ENCODE measurements around the gene GNAZ. TPM values are rescaled to one million over a fixed set of nuclear protein-coding genes. Genes with fewer than 3 reads are reported as not detected.

Gene GNAZ
- total RNA-seq, 1 experiment from 2014 or later: 6.0 TPM

- no peak for DNase-seq
- BruUV-seq (replicated peaks): no TSS peak
- no peak overlapping the region for H3K4me3 Mint-ChIP-seq (ENCODE audit: low read depth, unreplicated experiment)
- CTCF ChIA-PET: interaction anchor here (0.7 to 2.9 kb wide), 3 partner anchors 163 to 546 kb away, joined by 3 to 12 read pairs (median 7); no protein-coding TSS in a partner anchor
- no peaks in the 10 kb centered on the region for H3K4me1 Mint-ChIP-seq (ENCODE audit: low read depth, unreplicated experiment)
- intact Hi-C loops (cut with micrococcal nuclease; ENCODE audit: unreplicated experiment): loop anchor here (10.0 kb wide), 1 partner anchor 268 kb away; no protein-coding TSS in a partner anchor
- TF ChIP-seq CTCF (IDR thresholded peaks at IDR 0.05; ENCODE audit: unreplicated experiment): no peak
- H3K9me3 Mint-ChIP-seq (ENCODE audit: low read depth, unreplicated experiment): no peaks in the 10 kb centered on the region
- H3K27ac Mint-ChIP-seq (ENCODE audit: unreplicated experiment): no peak overlapping the region
- H3K27me3 Mint-ChIP-seq (ENCODE audit: unreplicated experiment): no peaks in the 10 kb centered on the region
- no peaks in the 10 kb centered on the region for H3K36me3 Mint-ChIP-seq (ENCODE audit: insufficient read depth, unreplicated experiment)
These were observed 52.1 kb downstream of the GNAZ start for GRCh38 chr22:23122216-23122957.

- intact Hi-C loops (cut with micrococcal nuclease; ENCODE audit: unreplicated experiment): loop anchor here (10.0 kb wide), 1 partner anchor 268 kb away; no protein-coding TSS in a partner anchor
- Mint-ChIP-seq H3K4me3 (ENCODE audit: low read depth, unreplicated experiment) (no peak overlapping the region), H3K27ac (ENCODE audit: unreplicated experiment) (no peak overlapping the region), H3K4me1 (ENCODE audit: low read depth, unreplicated experiment) (no peaks in the 10 kb centered on the region), H3K27me3 (ENCODE audit: unreplicated experiment) (no peaks in the 10 kb centered on the region), H3K36me3 (ENCODE audit: insufficient read depth, unreplicated experiment) (no peaks in the 10 kb centered on the region), H3K9me3 (ENCODE audit: low read depth, unreplicated experiment) (no peaks in the 10 kb centered on the region)
- CTCF ChIA-PET: interaction anchor here (2.9 kb wide), 1 partner anchor 163 kb away, joined by 12 read pairs; no protein-coding TSS in a partner anchor
- DNase-seq: no peak
- no peak for TF ChIP-seq CTCF (IDR thresholded peaks at IDR 0.05; ENCODE audit: unreplicated experiment)
- no TSS peak for BruUV-seq (replicated peaks)
These were observed 52.9 kb downstream of the GNAZ start for GRCh38 chr22:23122992-23123803.

- no peak overlapping the region for H3K4me3 Mint-ChIP-seq (ENCODE audit: low read depth, unreplicated experiment)
- H3K9me3 Mint-ChIP-seq (ENCODE audit: low read depth, unreplicated experiment): no peaks in the 10 kb centered on the region
- no peaks in the 10 kb centered on the region for H3K27me3 Mint-ChIP-seq (ENCODE audit: unreplicated experiment)
- no peak for TF ChIP-seq CTCF (IDR thresholded peaks at IDR 0.05; ENCODE audit: unreplicated experiment)
- intact Hi-C loops (cut with micrococcal nuclease; ENCODE audit: unreplicated experiment): loop anchor here (10.0 kb wide), 1 partner anchor 269 kb away; no protein-coding TSS in a partner anchor
- no peaks in the 10 kb centered on the region for H3K4me1 Mint-ChIP-seq (ENCODE audit: low read depth, unreplicated experiment)
- H3K27ac Mint-ChIP-seq (ENCODE audit: unreplicated experiment): no peak overlapping the region
- no peak for DNase-seq
- no peaks in the 10 kb centered on the region for H3K36me3 Mint-ChIP-seq (ENCODE audit: insufficient read depth, unreplicated experiment)
- no TSS peak for BruUV-seq (replicated peaks)
- CTCF ChIA-PET: interaction anchor here (2.9 kb wide), 1 partner anchor 164 kb away, joined by 12 read pairs; no protein-coding TSS in a partner anchor
These were observed 53.5 kb downstream of the GNAZ start for GRCh38 chr22:23123804-23124254.

Measured in Calu3 (cell line).